ENCODE measurements around the gene AEBP2.
A peak's percentile ranks its signal among the peaks of the same experiment; 100 is the strongest.
"Not testable (repeated sequence)": the region's sequence is repeated elsewhere in the genome, so short reads cannot be mapped to it uniquely, and the experiment has no call there.

Gene AEBP2

DNA sequence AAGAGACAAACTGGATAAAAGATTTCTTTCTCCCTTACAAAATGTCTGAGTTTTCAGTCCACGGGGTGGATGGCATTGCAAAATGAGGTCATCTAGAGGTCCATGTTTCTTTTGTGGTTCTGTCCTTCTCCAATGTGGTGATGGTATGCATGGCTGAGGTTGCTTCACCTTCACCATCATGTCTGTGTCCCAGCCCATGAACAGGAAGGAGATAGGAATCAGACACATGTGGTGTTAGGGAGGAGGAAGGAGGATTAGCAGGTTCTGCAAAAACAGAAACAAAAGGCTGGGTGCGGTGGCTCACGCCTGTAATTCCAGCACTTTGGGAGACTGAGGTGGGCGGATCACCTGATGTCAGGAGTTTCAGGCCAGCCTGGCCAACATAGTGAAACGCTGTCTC is 11.0 kb upstream of the AEBP2 start:
- no peak overlapping the region for H3K27ac ChIP-seq
- TF ChIP-seq ZFX (IDR thresholded peaks at IDR 0.05), result no peak
- TF ChIP-seq, protein P1, sequence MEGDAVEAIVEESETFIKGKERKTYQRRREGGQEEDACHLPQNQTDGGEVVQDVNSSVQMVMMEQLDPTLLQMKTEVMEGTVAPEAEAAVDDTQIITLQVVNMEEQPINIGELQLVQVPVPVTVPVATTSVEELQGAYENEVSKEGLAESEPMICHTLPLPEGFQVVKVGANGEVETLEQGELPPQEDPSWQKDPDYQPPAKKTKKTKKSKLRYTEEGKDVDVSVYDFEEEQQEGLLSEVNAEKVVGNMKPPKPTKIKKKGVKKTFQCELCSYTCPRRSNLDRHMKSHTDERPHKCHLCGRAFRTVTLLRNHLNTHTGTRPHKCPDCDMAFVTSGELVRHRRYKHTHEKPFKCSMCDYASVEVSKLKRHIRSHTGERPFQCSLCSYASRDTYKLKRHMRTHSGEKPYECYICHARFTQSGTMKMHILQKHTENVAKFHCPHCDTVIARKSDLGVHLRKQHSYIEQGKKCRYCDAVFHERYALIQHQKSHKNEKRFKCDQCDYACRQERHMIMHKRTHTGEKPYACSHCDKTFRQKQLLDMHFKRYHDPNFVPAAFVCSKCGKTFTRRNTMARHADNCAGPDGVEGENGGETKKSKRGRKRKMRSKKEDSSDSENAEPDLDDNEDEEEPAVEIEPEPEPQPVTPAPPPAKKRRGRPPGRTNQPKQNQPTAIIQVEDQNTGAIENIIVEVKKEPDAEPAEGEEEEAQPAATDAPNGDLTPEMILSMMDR (conservative IDR thresholded peaks at IDR 0.05), result no peak

GRCh38 chr12:19429491-19429890 is 9.8 kb upstream of the AEBP2 start:
- not testable (repeated sequence) for H3K27ac ChIP-seq

DNA sequence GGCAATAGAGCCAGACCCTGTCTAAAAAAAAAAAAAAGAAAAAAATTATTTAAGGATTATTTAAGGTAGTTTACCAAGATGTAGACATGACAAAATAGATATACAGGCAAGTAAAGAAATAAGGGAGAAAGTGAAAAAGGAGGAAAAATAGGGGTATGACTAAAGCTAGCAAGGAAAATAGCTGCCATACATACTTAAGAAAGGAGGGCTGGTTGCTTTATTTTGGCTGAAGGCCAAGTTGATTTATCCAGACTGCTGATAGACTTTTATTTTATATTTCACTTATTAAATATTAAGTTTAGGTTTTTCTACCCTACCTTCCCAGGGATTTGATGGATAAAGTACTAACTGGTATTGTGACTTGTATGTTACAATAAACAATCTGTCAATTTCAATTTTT is 8.3 kb upstream of the AEBP2 start:
- H3K27ac ChIP-seq, result no peak overlapping the region
- no peak for TF ChIP-seq ZFX (IDR thresholded peaks at IDR 0.05)
- TF ChIP-seq, protein P1 (conservative IDR thresholded peaks at IDR 0.05), result no peak

- TF ChIP-seq, protein P1 (conservative IDR thresholded peaks at IDR 0.05), result no peak
- no peak for TF ChIP-seq ZFX (IDR thresholded peaks at IDR 0.05)
- H3K27ac ChIP-seq, result peak overlapping the region; percentile 22; the same call in 1 of the 2 replicates
Measured at GRCh38 chr12:19431407-19432308, 7.6 kb upstream of the AEBP2 start.

DNA sequence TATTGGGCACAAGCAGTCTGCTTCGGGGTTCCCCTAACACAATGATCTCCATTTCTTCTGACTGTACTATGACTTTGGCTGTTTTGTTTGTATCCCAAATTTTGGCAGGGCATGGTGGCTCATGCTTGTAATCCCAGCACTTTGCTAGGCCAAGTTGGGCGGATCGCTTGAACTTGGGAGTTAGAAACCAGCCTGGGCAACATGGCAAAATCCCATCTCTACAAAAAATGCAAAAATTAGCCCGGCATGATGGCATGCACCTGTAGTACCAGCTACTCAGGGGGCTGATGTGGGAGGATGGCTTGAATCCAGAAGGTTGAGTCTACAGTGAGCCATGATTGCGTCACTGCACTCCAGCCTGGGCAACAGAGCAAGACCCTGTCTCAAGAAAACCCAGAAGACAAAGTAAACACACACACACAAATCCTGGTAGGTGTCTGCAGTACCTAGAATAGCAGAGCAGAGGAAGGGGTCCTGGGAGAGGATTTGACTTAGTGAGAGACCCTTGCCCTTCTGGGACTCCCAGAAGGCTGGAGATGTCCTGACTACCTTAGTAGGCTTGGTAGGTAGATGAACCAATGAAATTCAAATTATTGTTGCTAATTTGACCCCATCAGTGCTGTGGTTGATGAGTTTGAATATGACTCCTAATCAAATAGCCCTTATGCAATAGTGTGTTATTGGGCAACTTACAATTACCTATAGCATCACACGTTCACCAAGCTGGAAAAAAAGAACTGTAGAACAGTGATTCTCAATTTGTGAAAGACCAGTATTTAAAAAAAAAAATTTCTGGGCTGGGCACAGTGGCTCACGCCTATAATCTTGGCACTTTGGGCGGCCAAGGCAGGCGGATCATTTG is 6.8 kb upstream of the AEBP2 start:
- no peak for TF ChIP-seq ZFX (IDR thresholded peaks at IDR 0.05)
- TF ChIP-seq, protein P1 (conservative IDR thresholded peaks at IDR 0.05), result no peak
- peak overlapping the region; percentile 22; the same call in 1 of the 2 replicates for H3K27ac ChIP-seq

DNA sequence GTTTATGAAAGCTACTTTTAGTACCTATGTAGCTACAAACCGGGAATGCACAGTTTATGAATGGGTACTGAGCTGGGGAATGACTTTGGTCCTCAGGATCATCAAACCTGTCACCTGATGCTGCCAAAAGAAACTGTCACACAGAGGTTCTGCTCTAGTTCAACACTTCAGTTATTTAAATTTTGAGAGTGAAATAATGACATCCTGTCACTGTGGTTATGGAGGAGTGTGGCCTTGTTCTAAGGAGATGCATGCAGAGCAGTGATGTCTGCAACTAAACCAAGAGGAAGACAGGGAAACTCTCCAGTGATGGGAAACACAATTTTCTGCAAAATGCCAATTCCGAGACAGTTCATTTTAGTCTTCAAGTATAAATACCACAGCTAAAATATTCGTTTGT is 4.8 kb upstream of the AEBP2 start:
- no peak for TF ChIP-seq ZFX (IDR thresholded peaks at IDR 0.05)
- TF ChIP-seq, protein P1 (conservative IDR thresholded peaks at IDR 0.05), result no peak
- H3K27ac ChIP-seq, result no peak overlapping the region

DNA sequence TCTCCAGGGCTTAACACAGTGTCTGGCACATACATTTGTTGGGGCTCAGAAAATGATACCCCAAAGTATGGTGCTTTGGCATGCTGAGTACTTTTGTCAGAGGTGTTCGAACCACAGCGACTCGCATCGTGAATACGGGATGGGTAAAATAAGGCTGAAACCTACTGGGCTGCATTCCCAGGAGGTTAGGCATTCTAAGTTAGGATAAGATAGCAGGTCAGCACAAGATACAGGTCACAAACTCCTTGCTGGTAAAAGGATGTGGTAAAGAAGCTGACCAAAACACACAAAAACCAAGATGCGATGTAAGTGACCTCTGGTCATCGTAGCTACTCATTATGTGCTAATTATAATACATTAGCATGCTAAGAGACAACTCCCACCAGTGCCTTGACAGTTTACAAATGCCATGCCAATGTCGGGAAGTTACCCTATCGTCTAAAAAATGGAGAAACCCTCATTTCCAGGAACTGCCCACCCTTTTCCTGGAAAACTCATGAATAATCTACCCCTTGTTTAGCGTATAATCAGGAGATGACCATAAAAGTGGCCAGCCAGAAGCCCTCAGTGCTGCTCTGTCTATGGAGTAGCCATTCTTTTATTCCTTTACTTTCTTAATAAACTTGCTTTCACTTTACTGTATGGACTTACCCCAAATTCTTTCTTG is 3.3 kb upstream of the AEBP2 start:
- TF ChIP-seq ZFX (IDR thresholded peaks at IDR 0.05), result no peak
- TF ChIP-seq, protein P1 (conservative IDR thresholded peaks at IDR 0.05), result no peak
- no peak overlapping the region for H3K27ac ChIP-seq
